GM12892 (cell line): ENCODE measurements around the gene CDK5.

ENCODE experiments used
- POLR2A ChIP-seq: IDR thresholded peaks from 2 replicates; pipeline ENCODE4 v1.6.1; 2011; ENCODE audit warnings: low read depth, low read length, control low read depth
- TAF1 ChIP-seq: IDR thresholded peaks from 2 replicates; pipeline ENCODE4 v1.6.1; 2011; ENCODE audit warnings: low read depth, mild to moderate bottlenecking, control low read depth, low read length, borderline replicate concordance

DNA sequence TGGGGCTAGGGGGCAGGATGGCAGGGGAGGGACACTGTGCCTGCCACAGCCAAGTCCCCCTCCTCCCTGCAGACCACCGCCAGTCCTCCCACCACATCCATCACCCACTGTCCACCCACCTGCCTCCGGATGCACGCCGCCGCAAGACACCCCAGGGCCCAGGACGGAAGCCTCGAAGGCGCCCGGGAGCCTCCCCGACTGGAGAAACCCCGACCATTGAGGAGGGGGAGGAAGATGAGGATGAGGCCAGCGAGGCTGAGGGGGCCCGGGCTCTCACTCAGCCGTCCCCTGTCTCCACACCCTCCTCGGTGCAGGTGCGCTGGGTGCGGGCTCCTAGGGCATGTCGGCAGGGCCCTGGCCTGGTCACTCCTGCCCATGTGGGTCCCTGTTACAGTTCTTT lies 6.8 kb upstream of the CDK5 start:
- TF ChIP-seq TAF1: no peak
- TF ChIP-seq POLR2A: no peak
